IMR-90 (cell line): ENCODE results near the gene TTC39B. TPM values are rescaled to one million over a fixed set of nuclear protein-coding genes. Genes with fewer than 3 reads are reported as not detected.

Experiments used
- ATAC-seq: fragments of 200-7000 bp; cut with Tn5 transposase; 2 replicates; pipeline ENCODE4 v1.9.1; 2020; ENCODE audit warnings: low read depth, mild to moderate bottlenecking, moderate library complexity
- BruUV-seq: library from RNA; stranded (reverse); fragments of 400-500 nt; replicated peaks from 2 replicates; lab custom pipeline; 2021; lab: Mats Ljungman, UMichigan
- CTCF ChIA-PET: fragments of 300-600 bp; formaldehyde crosslinking; extraction: SDS; loops from one replicate; lab custom pipeline; 2021; ENCODE audit warnings: antibody characterized with exemption; lab: Yijun Ruan, JAX
- POLR2A ChIA-PET: fragments of 300-600 bp; sonication (Branson Sonifier 250); formaldehyde crosslinking; loops from one replicate; lab custom pipeline; 2022; ENCODE audit warnings: antibody characterized with exemption; ENCODE audit not compliant: unreplicated experiment; lab: Charles Lee
- DNase-seq: peaks from one replicate; pipeline ENCODE4 v3.0.0; 2013
- H2AFZ ChIP-seq: replicated peaks from 2 replicates; pipeline ENCODE3; 2013; ENCODE audit warnings: low read length, mild to moderate bottlenecking; ENCODE audit not compliant: poor library complexity
- H2AK5ac ChIP-seq: 2 replicates; pipeline ENCODE4 v1.6.1; 2013; ENCODE audit warnings: low read depth, low read length, inconsistent platforms
- H2AK9ac ChIP-seq: replicated peaks from 2 replicates; pipeline ENCODE3; 2013; ENCODE audit warnings: mild to moderate bottlenecking, low read depth, low read length, moderate library complexity; ENCODE audit not compliant: poor library complexity
- H2BK120ac ChIP-seq: 2 replicates; pipeline ENCODE4 v1.6.1; 2013; ENCODE audit warnings: low read depth, low read length, inconsistent platforms
- H2BK15ac ChIP-seq: 3 replicates; pipeline ENCODE4 v1.6.1; 2013; ENCODE audit warnings: low read depth, low read length, inconsistent platforms
- H2BK20ac ChIP-seq: 2 replicates; pipeline ENCODE4 v1.6.1; 2013; ENCODE audit warnings: low read depth, mild to moderate bottlenecking, inconsistent platforms, low read length, moderate library complexity
- H2BK5ac ChIP-seq: 2 replicates; pipeline ENCODE4 v1.6.1; 2013; ENCODE audit warnings: mild to moderate bottlenecking, low read depth, low read length, inconsistent platforms; ENCODE audit not compliant: poor library complexity, severe bottlenecking
- H3K14ac ChIP-seq: replicated peaks from 2 replicates; pipeline ENCODE4 v1.6.1; 2013; ENCODE audit warnings: low read depth, low read length, inconsistent platforms
- H3K18ac ChIP-seq: 2 replicates; pipeline ENCODE4 v1.6.1; 2013; ENCODE audit warnings: low read depth, low read length, control low read depth
- H3K23ac ChIP-seq: 2 replicates; pipeline ENCODE4 v1.6.1; 2013; ENCODE audit warnings: low read depth, low read length, inconsistent platforms
- H3K27ac ChIP-seq: 2 replicates; pipeline ENCODE4 v1.5.1; 2013; ENCODE audit warnings: mild to moderate bottlenecking, control low read depth, low read length; ENCODE audit not compliant: insufficient read depth
- H3K27me3 ChIP-seq: 2 replicates; pipeline ENCODE4 v1.6.1; 2013; ENCODE audit warnings: low read length; ENCODE audit not compliant: control insufficient read depth, insufficient read depth
- H3K36me3 ChIP-seq: 2 replicates; pipeline ENCODE4 v1.6.1; 2013; ENCODE audit warnings: low read length, mixed read lengths; ENCODE audit not compliant: control insufficient read depth, insufficient read depth
- H3K4ac ChIP-seq: 2 replicates; pipeline ENCODE4 v1.6.1; 2013; ENCODE audit warnings: low read depth, low read length, inconsistent platforms
- H3K4me1 ChIP-seq: 2 replicates; pipeline ENCODE4 v1.6.1; 2013; ENCODE audit warnings: low read length, mixed read lengths; ENCODE audit not compliant: control insufficient read depth, insufficient read depth
- H3K4me2 ChIP-seq: 2 replicates; pipeline ENCODE4 v1.6.1; 2013; ENCODE audit warnings: low read depth, mild to moderate bottlenecking, control low read depth, low read length, moderate library complexity
- H3K4me3 ChIP-seq: 2 replicates; pipeline ENCODE4 v1.5.1; 2013; ENCODE audit warnings: low read depth, mild to moderate bottlenecking, control low read depth, low read length, moderate library complexity; ENCODE audit not compliant: insufficient read depth
- H3K56ac ChIP-seq: 2 replicates; pipeline ENCODE4 v1.6.1; 2013; ENCODE audit warnings: low read length, inconsistent platforms; ENCODE audit not compliant: insufficient read depth; ENCODE audit errors: extremely low read depth
- H3K79me1 ChIP-seq, 2 experiments: 2 replicates each; pipeline ENCODE4 v1.6.1; 2013; ENCODE audit warnings: low read length in 2 of 2, inconsistent platforms in 1 of 2, low read depth in 1 of 2
- H3K9ac ChIP-seq: 2 replicates; pipeline ENCODE4 v1.6.1; 2013; ENCODE audit warnings: low read depth, low read length, control low read depth
- H3K9me1 ChIP-seq: 2 replicates; pipeline ENCODE4 v1.6.1; 2013; ENCODE audit warnings: low read length, inconsistent platforms; ENCODE audit not compliant: insufficient read depth
- H3K9me3 ChIP-seq: 2 replicates; pipeline ENCODE4 v1.6.1; 2013; ENCODE audit warnings: low read length; ENCODE audit not compliant: control insufficient read depth, insufficient read depth
- H4K20me1 ChIP-seq: 2 replicates; pipeline ENCODE4 v1.6.1; 2013; ENCODE audit warnings: low read length, inconsistent platforms; ENCODE audit not compliant: insufficient read depth
- H4K5ac ChIP-seq: 2 replicates; pipeline ENCODE4 v1.6.1; 2013; ENCODE audit warnings: mild to moderate bottlenecking, low read depth, low read length, control low read depth
- H4K8ac ChIP-seq, 2 experiments: 2 replicates each; pipeline ENCODE4 v1.6.1; 2013; ENCODE audit warnings: low read depth in 2 of 2, low read length in 2 of 2, control low read depth in 1 of 2, inconsistent platforms in 1 of 2
- H4K91ac ChIP-seq: 2 replicates; pipeline ENCODE4 v1.6.1; 2013; ENCODE audit warnings: low read depth, low read length, inconsistent platforms; ENCODE audit not compliant: insufficient read depth
- BHLHE40 ChIP-seq: fragments of 150-350 bp; IDR thresholded peaks from 2 replicates; pipeline ENCODE4 v1.6.1; 2016; ENCODE audit warnings: mild to moderate bottlenecking, low read depth, low read length
- CTCF ChIP-seq: conservative IDR thresholded peaks from 2 replicates; pipeline ENCODE4 v1.5.1; 2012; ENCODE audit warnings: mild to moderate bottlenecking, low read depth, low read length, improper control_type of control experiment
- FOS ChIP-seq: fragments of 150-350 bp; IDR thresholded peaks from 2 replicates; pipeline ENCODE4 v1.6.1; 2016; ENCODE audit warnings: low read depth, low read length
- MAFK ChIP-seq: IDR thresholded peaks from 2 replicates; pipeline ENCODE4 v1.6.1; 2012; ENCODE audit warnings: low read depth, low read length, improper control_type of control experiment
- MAZ ChIP-seq: IDR thresholded peaks from 2 replicates; pipeline ENCODE4 v1.6.1; 2012; ENCODE audit warnings: low read depth, mild to moderate bottlenecking, low read length, improper control_type of control experiment, moderate library complexity, borderline replicate concordance
- MXI1 ChIP-seq: IDR thresholded peaks from 2 replicates; pipeline ENCODE4 v1.6.1; 2012; ENCODE audit warnings: low read depth, mild to moderate bottlenecking, low read length, moderate library complexity, borderline replicate concordance
- NFE2L2 ChIP-seq: fragments of 150-350 bp; IDR thresholded peaks from 2 replicates; pipeline ENCODE4 v1.6.1; 2016; ENCODE audit warnings: low read depth, mild to moderate bottlenecking, low read length
- POLR2A ChIP-seq: IDR thresholded peaks from 2 replicates; pipeline ENCODE4 v1.6.1; 2012; ENCODE audit warnings: mild to moderate bottlenecking, low read depth, low read length
- RAD21 ChIP-seq: IDR thresholded peaks from 2 replicates; pipeline ENCODE4 v1.6.1; 2012; ENCODE audit warnings: low read length, improper control_type of control experiment
- RCOR1 ChIP-seq: IDR thresholded peaks from 2 replicates; pipeline ENCODE4 v1.6.1; 2012; ENCODE audit warnings: mild to moderate bottlenecking, low read length, improper control_type of control experiment; ENCODE audit not compliant: insufficient replicate concordance
- RFX5 ChIP-seq: IDR thresholded peaks from 2 replicates; pipeline ENCODE4 v1.8.0; 2012; ENCODE audit warnings: low read depth, mild to moderate bottlenecking, low read length, moderate library complexity
- SMC3 ChIP-seq: fragments of 150-350 bp; IDR thresholded peaks from 2 replicates; pipeline ENCODE4 v1.6.1; 2016; ENCODE audit warnings: low read depth, mild to moderate bottlenecking, antibody characterized with exemption, low read length, moderate library complexity
- USF2 ChIP-seq: fragments of 150-350 bp; IDR thresholded peaks from 2 replicates; pipeline ENCODE4 v1.6.1; 2017; ENCODE audit warnings: mild to moderate bottlenecking, antibody characterized with exemption, low read length, low read depth
- WGBS, 2 experiments: methylation state at CpG; one replicate each; pipeline versions ENCODE4 v1.1.5 to v1.1.7; 2013; ENCODE audit warnings: missing lambda C conversion rate in 2 of 2; ENCODE audit not compliant: insufficient read length in 1 of 2; ENCODE audit errors: extremely low coverage in 2 of 2; 5-methylcytosine and 5-hydroxymethylcytosine counted together
- dilution Hi-C: fragments of 300-500 bp; cut with HindIII; formaldehyde crosslinking; loops from one replicate; pipeline ENCODE4 v1.14.3; 2018; ENCODE audit warnings: low sequenced_read_pairs; ENCODE audit not compliant: unreplicated experiment
- in situ Hi-C: fragments of 300-500 bp; cut with MboI; formaldehyde crosslinking; loops from 3 replicates; pipeline ENCODE4 v1.14.3; 2019; ENCODE audit warnings: low sequenced_read_pairs, inconsistent platforms, mixed read lengths
- intact Hi-C: fragments of 100-400 bp; cut with micrococcal nuclease; formaldehyde crosslinking; loops from 2 replicates; pipeline ENCODE4 v1.10.0; 2022
- polyA plus RNA-seq, 3 experiments: library from polyadenylated mRNA; depleted of rRNA; stranded (reverse); fragments of >200 nt; gene quantifications; 2 replicates each; pipeline ENCODE4 v1.2.3, GENCODE V29; 2012; ENCODE audit warnings: low replicate concordance in 1 of 3
- total RNA-seq: library from RNA; depleted of rRNA; stranded (reverse); fragments of >200 nt; gene quantifications from 2 replicates; pipeline ENCODE4 v1.2.3, GENCODE V29; 2012
- TF ChIP-seq, protein P1 (sequence below): fragments of 150-350 bp; IDR thresholded peaks from 2 replicates; pipeline ENCODE4 v1.6.1; 2016; ENCODE audit warnings: low read depth, mild to moderate bottlenecking, low read length, moderate library complexity, borderline replicate concordance

TTC39B gene
- total and polyA plus RNA-seq, 2 of the 4 experiments (the other 2 are of a cell fraction) = 2.5 to 12.2 TPM

DNA sequence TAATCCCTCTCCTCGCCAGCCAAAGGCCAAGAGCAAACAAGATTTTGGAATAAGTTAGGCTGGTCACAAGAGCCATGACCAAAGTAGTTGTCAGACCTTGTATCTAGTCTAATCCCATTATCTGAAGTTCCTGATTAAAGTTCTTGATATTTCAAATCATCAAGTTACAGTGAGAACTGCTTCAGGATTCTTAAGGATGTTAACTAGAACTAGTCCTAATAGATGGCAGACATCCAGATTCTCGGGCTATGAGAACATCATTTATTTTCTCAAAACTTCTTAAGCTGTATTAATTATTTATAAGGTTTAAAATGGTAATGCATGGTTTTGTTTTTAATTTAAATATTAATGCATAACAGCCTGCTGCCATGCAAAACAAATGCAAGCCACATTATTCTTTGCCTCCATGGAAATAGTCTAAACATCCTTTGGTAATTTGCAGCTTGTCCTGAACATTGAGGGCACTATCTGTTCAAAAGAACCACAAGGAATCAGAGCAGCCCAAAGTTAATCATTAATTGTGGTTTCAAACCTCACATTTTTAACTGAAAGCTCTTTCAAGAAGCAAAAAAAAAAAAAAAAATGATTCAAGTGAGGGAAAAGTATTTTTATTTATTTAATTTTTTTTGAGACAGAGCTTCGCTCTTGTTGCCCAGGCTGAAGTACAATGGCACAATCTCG, 95.1 kb downstream of the TTC39B start:
- POLR2A ChIA-PET = interaction anchor here (0.6 to 0.7 kb wide), 2 partner anchors 104 to 485 kb away, joined by 7 to 9 read pairs; no protein-coding TSS in a partner anchor
- in situ Hi-C loops = loop anchor here (10.0 to 25.0 kb wide), 2 partner anchors 203 to 400 kb away; no protein-coding TSS in a partner anchor
- no peak for TF ChIP-seq CTCF
- no peak for TF ChIP-seq MAZ
- TF ChIP-seq FOS = no peak
- no peak for TF ChIP-seq POLR2A
- TF ChIP-seq BHLHE40 = no peak
- no peak for TF ChIP-seq MAFK
- no peak for TF ChIP-seq RCOR1
- no peak for TF ChIP-seq RAD21
- no peak for TF ChIP-seq NFE2L2
- TF ChIP-seq USF2 = no peak
- no peak for TF ChIP-seq SMC3
- TF ChIP-seq RFX5 = no peak
- TF ChIP-seq, protein P1, sequence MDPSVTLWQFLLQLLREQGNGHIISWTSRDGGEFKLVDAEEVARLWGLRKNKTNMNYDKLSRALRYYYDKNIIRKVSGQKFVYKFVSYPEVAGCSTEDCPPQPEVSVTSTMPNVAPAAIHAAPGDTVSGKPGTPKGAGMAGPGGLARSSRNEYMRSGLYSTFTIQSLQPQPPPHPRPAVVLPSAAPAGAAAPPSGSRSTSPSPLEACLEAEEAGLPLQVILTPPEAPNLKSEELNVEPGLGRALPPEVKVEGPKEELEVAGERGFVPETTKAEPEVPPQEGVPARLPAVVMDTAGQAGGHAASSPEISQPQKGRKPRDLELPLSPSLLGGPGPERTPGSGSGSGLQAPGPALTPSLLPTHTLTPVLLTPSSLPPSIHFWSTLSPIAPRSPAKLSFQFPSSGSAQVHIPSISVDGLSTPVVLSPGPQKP = no peak
- no peak for TF ChIP-seq MXI1

More for the DNA sequence above, 95.1 kb downstream of the TTC39B start:
- no peaks in the 10 kb centered on the region for H3K9me3 ChIP-seq
- no peak overlapping the region for H3K23ac ChIP-seq
- no peak overlapping the region for H3K4me3 ChIP-seq
- H3K4me1 ChIP-seq = peaks cover 2% of the 10 kb centered on the region
- no peaks in the 10 kb centered on the region for H3K36me3 ChIP-seq
- no peak overlapping the region for H2BK15ac ChIP-seq
- intact Hi-C loops = loop anchor here (1.0 to 5.0 kb wide), 4 partner anchors 95 to 395 kb away; partner anchors contain the start of genes SNAPC3 and TTC39B
- H3K79me1 ChIP-seq = peaks cover 4 to 14% of the 10 kb centered on the region in 2 experiments; a peak in 2 of 4 replicates
- no peak overlapping the region for H3K18ac ChIP-seq
- peak overlapping the region in 1 of 2 experiments; percentile 44; a peak in 1 of 4 replicates for H4K8ac ChIP-seq
- H4K20me1 ChIP-seq = no peaks in the 10 kb centered on the region
- CTCF ChIA-PET = interaction anchor here (0.7 to 1.7 kb wide), 4 partner anchors 13 to 236 kb away, joined by 3 to 5 read pairs (median 3); no protein-coding TSS in a partner anchor
- no peak overlapping the region; the same call in 1 of the 2 replicates for H3K56ac ChIP-seq
- H2AK9ac ChIP-seq = no peak overlapping the region
- no peak overlapping the region for H4K91ac ChIP-seq
- H3K4ac ChIP-seq = no peak overlapping the region
- dilution Hi-C loops = no loop called here
- no peak overlapping the region; the same call in 1 of the 2 replicates for H3K27ac ChIP-seq
- WGBS, 2 experiments = no CpG with 5 or more reads among the region's 4 CpGs
- no peak overlapping the region for H2AK5ac ChIP-seq
- ATAC-seq = peak; percentile 25
- no peaks in the 10 kb centered on the region; the same call in 1 of the 2 replicates for H3K9me1 ChIP-seq
- no TSS peak for BruUV-seq
- no peak overlapping the region for H2BK5ac ChIP-seq
- DNase-seq = peak; percentile 49
- no peak overlapping the region; the same call in 1 of the 2 replicates for H3K4me2 ChIP-seq
- H3K14ac ChIP-seq = no peak overlapping the region
- H2BK120ac ChIP-seq = no peak overlapping the region
- H3K9ac ChIP-seq = no peak overlapping the region
- H4K5ac ChIP-seq = no peak overlapping the region
- H3K27me3 ChIP-seq = no peaks in the 10 kb centered on the region
- no peak overlapping the region for H2AFZ ChIP-seq
- no peak overlapping the region for H2BK20ac ChIP-seq
